ENCODE measurements around the gene FREM2. TPM values are rescaled to one million over a fixed set of nuclear protein-coding genes. Genes with fewer than 3 reads are reported as not detected.

The FREM2 gene, protein sequence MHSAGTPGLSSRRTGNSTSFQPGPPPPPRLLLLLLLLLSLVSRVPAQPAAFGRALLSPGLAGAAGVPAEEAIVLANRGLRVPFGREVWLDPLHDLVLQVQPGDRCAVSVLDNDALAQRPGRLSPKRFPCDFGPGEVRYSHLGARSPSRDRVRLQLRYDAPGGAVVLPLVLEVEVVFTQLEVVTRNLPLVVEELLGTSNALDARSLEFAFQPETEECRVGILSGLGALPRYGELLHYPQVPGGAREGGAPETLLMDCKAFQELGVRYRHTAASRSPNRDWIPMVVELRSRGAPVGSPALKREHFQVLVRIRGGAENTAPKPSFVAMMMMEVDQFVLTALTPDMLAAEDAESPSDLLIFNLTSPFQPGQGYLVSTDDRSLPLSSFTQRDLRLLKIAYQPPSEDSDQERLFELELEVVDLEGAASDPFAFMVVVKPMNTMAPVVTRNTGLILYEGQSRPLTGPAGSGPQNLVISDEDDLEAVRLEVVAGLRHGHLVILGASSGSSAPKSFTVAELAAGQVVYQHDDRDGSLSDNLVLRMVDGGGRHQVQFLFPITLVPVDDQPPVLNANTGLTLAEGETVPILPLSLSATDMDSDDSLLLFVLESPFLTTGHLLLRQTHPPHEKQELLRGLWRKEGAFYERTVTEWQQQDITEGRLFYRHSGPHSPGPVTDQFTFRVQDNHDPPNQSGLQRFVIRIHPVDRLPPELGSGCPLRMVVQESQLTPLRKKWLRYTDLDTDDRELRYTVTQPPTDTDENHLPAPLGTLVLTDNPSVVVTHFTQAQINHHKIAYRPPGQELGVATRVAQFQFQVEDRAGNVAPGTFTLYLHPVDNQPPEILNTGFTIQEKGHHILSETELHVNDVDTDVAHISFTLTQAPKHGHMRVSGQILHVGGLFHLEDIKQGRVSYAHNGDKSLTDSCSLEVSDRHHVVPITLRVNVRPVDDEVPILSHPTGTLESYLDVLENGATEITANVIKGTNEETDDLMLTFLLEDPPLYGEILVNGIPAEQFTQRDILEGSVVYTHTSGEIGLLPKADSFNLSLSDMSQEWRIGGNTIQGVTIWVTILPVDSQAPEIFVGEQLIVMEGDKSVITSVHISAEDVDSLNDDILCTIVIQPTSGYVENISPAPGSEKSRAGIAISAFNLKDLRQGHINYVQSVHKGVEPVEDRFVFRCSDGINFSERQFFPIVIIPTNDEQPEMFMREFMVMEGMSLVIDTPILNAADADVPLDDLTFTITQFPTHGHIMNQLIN (N-terminal part only)
- total RNA-seq = under 0.01 TPM in 1 of 2 replicates, not detected in the other

DNA sequence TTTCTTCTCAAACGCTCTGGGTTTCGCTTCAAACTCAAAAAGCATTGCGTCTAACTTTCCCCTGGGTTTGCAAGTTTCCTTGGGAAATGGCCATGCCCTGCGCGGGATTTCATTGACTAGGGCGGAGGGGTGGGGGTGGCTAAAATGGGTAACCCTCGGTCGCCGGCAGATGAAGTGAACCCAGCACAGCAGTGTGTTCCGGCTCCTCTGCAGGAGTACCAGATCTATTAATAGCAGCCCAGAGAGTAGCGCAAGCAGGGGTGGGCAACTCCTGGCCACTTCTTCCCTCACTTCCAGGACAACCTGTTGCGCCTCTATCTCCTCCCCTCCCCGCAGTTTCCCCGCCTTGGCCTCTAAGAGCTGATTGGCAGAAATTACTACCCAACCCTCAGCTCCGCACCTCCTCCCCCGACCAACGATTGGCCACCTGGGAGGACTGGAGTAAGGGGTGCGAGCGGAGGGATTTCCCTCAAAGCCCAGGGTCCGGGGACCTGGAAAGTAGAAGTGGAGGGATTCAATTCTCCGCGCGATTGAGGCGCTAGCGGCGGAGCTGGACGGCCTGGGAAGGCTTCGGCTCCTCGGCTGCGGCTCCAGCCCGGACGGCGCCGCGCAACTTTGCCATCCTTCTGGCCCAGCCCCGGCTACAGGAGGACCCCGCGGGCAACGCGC is at the start of gene FREM2:
Gene FREM2 (plus strand): TSS at position 501 of the 669 bp plus-strand sequence. CDS start 268 bp downstream, outside the sequence.

Small RNA genes lying within 50 kb of the gene (small RNA-seq; reads per million reads assigned to genes)
- gene PLA2G12AP2 (not detected), gene RNU6-56P (not detected)

All from vein endothelial cell (primary cell).